HEK293T (cell line): Measurements from ENCODE around the gene ARL15.

Experiments used
- BHLHE40 ChIP-seq: fragments of 450-650 bp; IDR thresholded peaks from 2 replicates; pipeline ENCODE4 v1.6.1; 2016; ENCODE audit warnings: mild to moderate bottlenecking, moderate library complexity, borderline replicate concordance
- ELF4 ChIP-seq: fragments of 450-650 bp; IDR thresholded peaks from 2 replicates; pipeline ENCODE4 v1.6.1; 2017; ENCODE audit warnings: antibody characterized with exemption
- FOXA1 ChIP-seq: fragments of 450-650 bp; IDR thresholded peaks from 2 replicates; pipeline ENCODE4 v1.6.1; 2016; ENCODE audit warnings: mild to moderate bottlenecking
- FOXK2 ChIP-seq: fragments of 450-650 bp; IDR thresholded peaks from 2 replicates; pipeline ENCODE4 v1.6.1; 2016; ENCODE audit warnings: mild to moderate bottlenecking
- FOXM1 ChIP-seq: fragments of 450-650 bp; IDR thresholded peaks from 2 replicates; pipeline ENCODE4 v1.6.1; 2017; ENCODE audit warnings: mild to moderate bottlenecking, borderline replicate concordance
- HDGF ChIP-seq: fragments of 450-650 bp; IDR thresholded peaks from 2 replicates; pipeline ENCODE4 v1.6.1; 2017; ENCODE audit warnings: antibody characterized with exemption, borderline replicate concordance
- L3MBTL2 ChIP-seq: fragments of 450-650 bp; conservative IDR thresholded peaks from 2 replicates; pipeline ENCODE4 v1.6.1; 2016; ENCODE audit warnings: mild to moderate bottlenecking
- NFRKB ChIP-seq: fragments of 450-650 bp; IDR thresholded peaks from 2 replicates; pipeline ENCODE4 v1.6.1; 2016; ENCODE audit warnings: mild to moderate bottlenecking, moderate library complexity
- SP1 ChIP-seq: fragments of 450-650 bp; IDR thresholded peaks from 2 replicates; pipeline ENCODE4 v1.6.1; 2017
- SUZ12 ChIP-seq: fragments of 450-650 bp; IDR thresholded peaks from 2 replicates; pipeline ENCODE4 v1.6.1; 2016; ENCODE audit warnings: mild to moderate bottlenecking
- TARDBP ChIP-seq: fragments of 450-650 bp; IDR thresholded peaks from 2 replicates; pipeline ENCODE4 v1.6.1; 2016
- ZNF384 ChIP-seq: fragments of 450-650 bp; IDR thresholded peaks from 2 replicates; pipeline ENCODE4 v1.6.1; 2016

DNA sequence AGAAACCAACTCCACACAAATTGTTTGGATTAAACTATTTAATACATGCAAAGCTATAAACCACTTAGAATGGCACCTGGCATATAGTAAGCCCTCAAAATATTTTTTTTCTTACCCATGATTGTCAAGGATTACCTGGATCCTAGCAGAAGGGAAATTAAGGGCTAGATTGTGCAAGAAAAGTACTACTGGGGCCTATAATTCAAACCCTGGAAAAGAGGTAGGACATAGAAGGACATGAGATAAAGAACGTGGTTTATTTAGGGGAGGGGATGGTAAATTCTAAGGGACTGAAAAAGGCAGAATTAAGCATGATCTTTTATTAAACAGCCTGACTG is 14.9 kb upstream of the ARL15 start:
- TF ChIP-seq TARDBP (no peak), L3MBTL2 (no peak), FOXA1 (no peak), ZNF384 (no peak), ELF4 (no peak), FOXM1 (no peak), SUZ12 (no peak), HDGF (no peak), SP1 (no peak), FOXK2 (no peak), NFRKB (no peak), BHLHE40 (no peak)
